SK-N-SH treated with all-trans-retinoic acid at 6 μM for 48 hours (cell line): ENCODE measurements around the gene CNNM3.

Experiments
- ARNTL ChIP-seq: fragments of 450-650 bp; formaldehyde crosslinking; IDR thresholded peaks from 2 replicates; pipeline ENCODE4 v1.5.0; 2020; ENCODE audit warnings: low read depth, mild to moderate bottlenecking, moderate library complexity, borderline replicate concordance
- POU6F1 ChIP-seq: fragments of 250-450 bp; sonication (Bioruptor Pico); IDR thresholded peaks from 2 replicates; pipeline ENCODE4 v1.8.0; 2021; ENCODE audit warnings: low read depth, mild to moderate bottlenecking, moderate library complexity, borderline replicate concordance
- SNAI2 ChIP-seq: fragments of 250-450 bp; sonication (Bioruptor Pico); IDR thresholded peaks from 2 replicates; pipeline ENCODE4 v1.5.0; 2020; ENCODE audit warnings: mild to moderate bottlenecking, moderate library complexity
- TCF4 ChIP-seq: fragments of 250-450 bp; sonication (Bioruptor Pico); IDR thresholded peaks from 2 replicates; pipeline ENCODE4 v1.8.0; 2021; ENCODE audit warnings: mild to moderate bottlenecking, moderate library complexity, borderline replicate concordance
- TSHZ2 ChIP-seq: fragments of 250-450 bp; sonication (Bioruptor Pico); IDR thresholded peaks from 2 replicates; pipeline ENCODE4 v1.5.0; 2020; ENCODE audit warnings: mild to moderate bottlenecking, moderate library complexity
- ZFP3 ChIP-seq: fragments of 250-450 bp; sonication (Bioruptor Pico); IDR thresholded peaks from 2 replicates; pipeline ENCODE4 v1.5.0; 2020; ENCODE audit warnings: mild to moderate bottlenecking, moderate library complexity
- ZNF70 ChIP-seq: fragments of 450-650 bp; formaldehyde crosslinking; IDR thresholded peaks from 2 replicates; pipeline ENCODE4 v1.5.0; 2020; ENCODE audit warnings: mild to moderate bottlenecking, moderate library complexity

- no peak for TF ChIP-seq ARNTL (CRISPR knock-in tag)
- TF ChIP-seq ZNF70 (CRISPR knock-in tag), result no peak
- TF ChIP-seq SNAI2 (CRISPR knock-in tag), result no peak
- TF ChIP-seq TCF4, result no peak
- no peak for TF ChIP-seq TSHZ2 (CRISPR knock-in tag)
- no peak for TF ChIP-seq ZFP3 (CRISPR knock-in tag)
- no peak for TF ChIP-seq POU6F1
Measured at GRCh38 chr2:96807127-96807471, 9.0 kb upstream of the CNNM3 start.
